ENCODE results near the gene ZBTB39.
"Not testable (repeated sequence)": the region's sequence is repeated elsewhere in the genome, so short reads cannot be mapped to it uniquely, and the experiment has no call there.

ZBTB39 gene

DNA sequence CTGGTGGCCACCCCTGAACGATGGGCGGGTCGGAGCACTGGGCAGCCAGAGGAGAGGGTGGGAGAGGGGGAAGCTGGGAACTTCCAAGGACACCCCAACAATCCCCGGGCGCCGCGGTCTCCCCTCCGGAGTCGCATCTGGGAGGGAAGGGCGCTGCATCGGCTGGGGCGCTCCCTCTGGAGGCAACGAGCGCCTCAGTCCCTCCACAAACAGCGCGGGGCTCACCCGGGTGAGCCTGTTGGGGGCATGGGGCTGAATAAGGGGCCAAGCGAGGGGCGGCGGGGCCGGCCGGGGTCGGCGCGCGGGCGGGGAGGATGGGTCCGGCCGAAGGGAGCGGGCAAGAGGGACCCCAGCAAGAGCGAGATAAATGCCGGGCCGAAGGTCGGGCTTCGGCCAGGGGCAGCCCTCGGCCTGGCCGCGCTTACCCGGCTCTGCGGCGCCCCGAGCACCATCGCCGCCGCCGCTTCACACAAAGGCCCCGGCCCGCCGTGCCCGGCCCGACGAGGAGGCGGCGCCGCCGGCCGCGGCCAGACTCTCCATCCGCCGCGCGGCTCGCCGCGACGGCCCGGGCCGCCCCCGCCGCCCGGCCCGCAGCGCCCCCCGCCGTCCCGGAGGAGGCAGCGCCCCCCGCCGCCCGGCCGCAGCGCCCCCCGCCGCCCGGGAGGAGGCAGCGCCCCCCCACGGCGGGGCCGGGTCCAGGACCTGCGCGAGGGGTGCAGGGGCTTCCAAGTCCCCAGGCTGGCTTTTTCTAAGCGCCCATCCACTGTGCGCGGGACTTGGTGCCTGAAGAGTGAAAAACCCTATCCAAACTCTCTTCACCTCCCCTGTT is at the start of gene ZBTB39:
Gene ZBTB39, minus strand, starts transcription at position 567 of the 829 bp plus-strand sequence. CDS start 1,629 bp downstream, outside the sequence.
- DNase-seq = peak; percentile 44

- no peak for DNase-seq
These were observed 49.5 kb upstream of the ZBTB39 start for GRCh38 chr12:57055824-57056223.

- DNase-seq = not testable (repeated sequence)
These were observed 47.6 kb upstream of the ZBTB39 start for GRCh38 chr12:57053901-57054300.

GRCh38 chr12:57053146-57053545 is 46.8 kb upstream of the ZBTB39 start:
- not testable (repeated sequence) for DNase-seq

- DNase-seq = no peak
These were observed 44.7 kb upstream of the ZBTB39 start for GRCh38 chr12:57051011-57051410.

- DNase-seq = no peak
These were observed 43.5 kb upstream of the ZBTB39 start, which contains the start of gene MYO1A for GRCh38 chr12:57049890-57050289. MYO1A (minus strand) TSS chr12:57050129; CDS start chr12:57048323, 1,806 bp downstream.

DNA sequence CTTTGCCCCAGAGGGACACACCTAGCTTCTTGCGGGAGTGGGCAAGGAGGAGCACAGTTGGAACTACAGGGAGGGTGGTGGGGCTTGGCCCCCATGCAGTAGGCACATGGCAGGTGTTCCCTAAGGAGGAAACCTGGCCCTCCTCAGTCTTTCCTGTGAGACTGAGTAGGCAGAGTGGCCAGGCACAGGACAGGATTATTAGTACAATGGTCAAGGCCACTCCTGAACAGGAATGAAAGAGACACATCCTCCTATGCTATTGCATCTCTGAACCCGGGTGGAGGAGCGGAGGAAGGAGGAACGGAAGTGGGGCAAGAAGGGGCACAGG is 42.7 kb upstream of the ZBTB39 start:
- no peak for DNase-seq

GRCh38 chr12:57048423-57049118 is 42.2 kb upstream of the ZBTB39 start:
- DNase-seq = no peak

DNA sequence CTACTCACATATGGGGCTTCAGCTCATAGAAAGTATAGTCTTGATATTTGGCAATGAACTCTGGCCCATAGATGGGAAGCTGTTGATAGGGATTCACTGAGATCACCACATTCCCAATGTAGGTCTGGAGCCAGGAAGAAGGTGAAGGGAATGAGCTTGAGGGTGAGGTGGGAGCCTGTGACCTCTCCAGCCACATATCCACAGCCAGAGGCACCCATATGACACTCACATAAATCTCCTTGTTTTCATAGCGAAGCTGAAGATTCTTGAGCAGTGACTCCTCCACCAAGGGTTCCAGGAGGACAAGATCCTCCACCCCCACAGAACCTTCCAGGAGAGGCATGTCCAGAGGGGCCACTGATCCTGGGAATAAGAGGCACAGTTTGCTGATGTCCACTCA is 41.6 kb upstream of the ZBTB39 start:
- no peak for DNase-seq

DNA sequence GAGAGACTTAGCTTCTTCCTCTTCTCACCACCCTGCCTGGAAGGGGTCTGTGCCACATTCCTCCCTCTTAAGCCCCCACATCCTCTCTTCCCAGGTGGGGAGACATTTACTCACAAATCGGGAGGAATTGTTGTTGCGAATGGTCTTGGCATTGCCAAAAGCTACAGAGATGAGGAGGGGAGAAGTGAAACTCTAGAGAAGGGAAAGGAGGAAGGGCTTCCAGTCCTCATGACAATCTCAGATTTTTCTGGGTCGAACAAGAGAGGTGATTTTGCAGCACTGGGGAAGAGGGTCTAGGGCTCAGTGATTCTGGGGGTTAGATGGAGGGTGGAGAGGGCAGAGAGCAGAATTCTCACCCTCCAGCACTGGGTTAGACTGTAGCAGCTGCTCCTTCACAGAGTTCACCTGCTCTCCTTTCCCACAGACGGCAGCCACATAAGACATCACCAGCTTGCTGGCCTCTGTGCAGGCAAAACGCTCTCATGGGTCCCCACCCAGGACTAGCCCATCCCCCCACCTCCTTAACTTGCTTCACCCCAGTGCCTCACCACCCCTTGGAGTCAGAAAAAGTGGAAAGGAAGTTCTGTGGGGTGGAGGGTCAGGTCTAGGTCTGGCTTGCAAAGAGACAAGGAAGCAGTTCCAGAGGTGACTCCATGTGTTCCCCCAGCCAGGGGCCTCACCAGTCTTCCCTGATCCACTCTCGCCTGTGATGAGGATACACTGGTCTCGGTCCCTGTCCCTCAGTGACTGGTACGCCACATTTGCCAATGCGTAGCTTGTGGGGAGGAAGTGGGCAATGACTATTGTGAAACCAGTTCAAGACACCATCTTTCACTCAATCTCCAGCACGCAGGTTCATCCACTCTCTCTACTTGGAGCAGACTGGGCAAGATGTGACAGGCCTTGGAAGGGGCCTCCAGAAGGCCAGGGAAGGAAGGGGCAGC is 40.9 kb upstream of the ZBTB39 start:
- no peak for DNase-seq

DNA sequence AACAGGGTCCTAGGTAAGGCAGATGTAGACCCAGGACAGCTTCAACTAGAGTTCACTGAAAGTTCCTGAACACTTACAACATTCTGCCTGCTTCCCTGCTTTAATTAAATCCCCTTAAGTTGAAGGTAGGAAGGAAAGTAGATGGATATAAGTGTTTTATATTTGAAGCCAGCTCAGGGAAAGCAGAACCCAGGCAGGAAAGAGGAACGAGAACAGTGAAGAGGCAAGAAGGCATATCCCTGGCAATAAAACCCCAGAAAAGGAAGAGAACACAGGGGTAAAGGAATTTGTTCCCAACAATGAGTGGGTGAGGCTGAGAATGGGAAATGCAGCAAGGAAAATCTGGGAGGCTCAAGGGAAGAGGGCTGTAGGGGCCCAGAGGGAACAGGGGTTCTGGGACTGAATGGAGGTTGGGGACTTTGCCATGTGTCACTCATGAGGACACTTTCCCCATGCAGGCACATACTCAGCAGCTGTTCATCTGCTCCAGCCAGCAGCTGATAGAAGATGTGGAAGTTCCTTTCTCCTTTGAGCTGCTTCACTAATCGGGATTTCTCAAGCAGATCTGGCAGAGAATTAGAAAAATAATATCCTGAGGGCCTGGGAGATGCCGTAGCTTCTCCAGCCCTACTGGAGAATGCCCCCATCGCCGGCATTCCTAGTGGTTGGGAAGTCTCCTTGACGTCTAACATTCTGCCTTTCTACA is 39.9 kb upstream of the ZBTB39 start:
- DNase-seq = no peak

DNA sequence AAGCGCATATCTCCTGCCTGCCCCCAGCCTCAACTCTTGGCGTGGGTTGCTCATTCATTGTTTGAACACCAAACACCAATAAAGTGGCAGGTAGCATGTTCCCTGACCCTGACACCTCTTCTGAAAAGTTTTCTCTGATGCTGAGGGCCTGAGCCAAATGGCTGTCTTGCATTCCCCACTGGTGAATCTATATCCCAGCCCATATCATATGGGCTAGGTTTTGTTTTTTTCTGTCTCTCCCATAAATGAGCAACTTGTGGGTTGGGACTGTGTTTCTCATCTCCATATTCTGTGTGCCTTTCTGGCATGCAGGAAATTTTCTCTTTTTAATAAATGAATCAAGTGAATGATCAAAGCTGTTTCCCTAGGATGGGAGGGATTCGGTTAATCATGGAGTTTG is 38.5 kb upstream of the ZBTB39 start:
- DNase-seq = no peak

DNA sequence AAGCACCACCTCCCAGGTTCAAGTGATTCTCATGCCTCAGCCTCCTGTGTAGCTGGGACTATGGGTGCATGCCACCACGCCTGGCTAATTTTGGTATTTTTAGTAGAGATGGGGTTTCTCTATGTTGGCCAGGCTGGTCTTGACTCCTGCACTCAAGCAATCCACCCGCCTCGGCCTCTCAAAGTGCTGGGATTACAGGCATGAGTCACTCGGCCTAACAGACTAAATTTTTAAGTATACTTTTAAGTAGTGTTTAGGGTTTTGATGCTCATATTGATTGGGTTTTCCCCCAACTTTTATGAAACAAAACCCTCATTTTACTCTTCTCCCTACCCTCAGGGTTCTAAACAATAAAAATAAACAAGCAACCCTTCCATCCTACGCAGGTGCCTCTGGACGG is 38.1 kb upstream of the ZBTB39 start:
- no peak for DNase-seq

DNA sequence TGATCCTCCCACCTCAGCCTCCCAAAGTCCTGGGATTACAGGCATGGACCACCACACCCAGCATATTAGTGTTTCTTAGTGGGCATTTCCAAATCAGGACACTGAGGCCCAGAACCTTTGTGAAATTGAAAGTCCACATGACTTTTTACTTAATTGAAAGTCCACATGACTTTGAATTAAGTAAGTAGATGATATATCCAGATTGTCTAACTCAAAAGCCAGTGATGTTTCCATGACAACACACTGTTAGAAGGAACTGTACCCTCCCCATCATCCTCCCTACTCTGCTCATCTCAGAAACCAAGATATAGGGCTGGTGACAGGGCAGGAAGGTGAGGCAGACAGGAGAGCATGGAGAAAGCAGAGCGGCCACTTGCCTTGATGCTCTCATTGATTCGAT is 36.3 kb upstream of the ZBTB39 start:
- no peak for DNase-seq

GRCh38 chr12:57040750-57041149 is 34.4 kb upstream of the ZBTB39 start:
- DNase-seq = no peak

GRCh38 chr12:57040211-57040610 is 33.9 kb upstream of the ZBTB39 start:
- DNase-seq = no peak

GRCh38 chr12:57039016-57039798 is 32.9 kb upstream of the ZBTB39 start:
- DNase-seq = no peak

GRCh38 chr12:57037264-57037663 is 30.9 kb upstream of the ZBTB39 start:
- no peak for DNase-seq

DNA sequence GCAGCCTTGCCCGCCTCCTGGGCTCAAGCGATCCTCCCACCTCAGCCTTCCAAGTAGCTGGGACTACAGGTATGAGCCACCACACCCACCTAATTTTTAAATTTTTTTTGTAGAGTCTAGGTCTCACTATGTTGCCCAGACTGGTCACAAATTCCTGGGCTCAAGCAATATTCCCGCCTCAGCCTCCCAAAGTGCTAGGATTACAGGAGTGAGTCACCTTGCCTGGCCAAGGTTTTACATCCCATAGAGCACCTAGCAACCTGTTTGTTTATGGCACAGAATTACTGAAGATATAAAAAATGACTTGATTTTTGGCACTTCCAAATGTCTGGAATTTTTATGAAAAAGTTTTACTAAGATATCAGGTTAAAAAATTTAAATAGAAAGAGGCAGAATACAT is 27.1 kb upstream of the ZBTB39 start:
- no peak for DNase-seq

DNA sequence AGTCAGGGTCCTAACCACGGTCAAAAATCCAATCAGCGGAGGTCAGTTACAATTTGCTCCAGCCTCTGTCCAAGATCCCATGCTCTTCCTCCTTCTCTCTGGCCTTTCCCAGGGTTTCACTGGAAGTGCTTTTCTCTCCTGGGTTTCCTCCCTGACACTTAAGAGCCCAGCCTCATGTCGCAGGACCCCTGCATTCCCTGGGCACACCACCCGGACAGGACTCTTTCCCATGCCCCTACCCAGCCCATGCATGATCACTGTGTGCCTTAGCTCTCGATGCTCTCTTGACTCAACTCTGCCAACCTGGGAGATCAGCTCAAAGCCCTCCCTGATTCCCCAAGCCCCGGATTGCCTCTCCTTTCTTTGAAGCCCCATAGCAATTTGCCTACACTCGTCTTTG is 25.4 kb upstream of the ZBTB39 start:
- DNase-seq = no peak

GRCh38 chr12:57031138-57031725 is 24.9 kb upstream of the ZBTB39 start:
- DNase-seq = peak; percentile 41

Data from NCI-H2107 (cell line).